Heart left ventricle (tissue), 16 donors: Measurements from ENCODE around the gene KCNN3. TPM values are rescaled to one million over a fixed set of nuclear protein-coding genes. Genes with fewer than 3 reads are reported as not detected.

Source experiments
- ATAC-seq, 4 donors: fragments of 200-7000 bp; cut with Tn5 transposase; one replicate each; pipeline ENCODE4 v1.9.1; 2020 to 2022; ENCODE audit warnings: moderate library complexity in 4 of 4, mild to moderate bottlenecking in 3 of 4, moderate number of reproducible peaks in 1 of 4
- DNase-seq, 5 donors: peaks; one replicate each; pipeline ENCODE4 v3.0.0-alpha.2; 2020
- H3K27ac ChIP-seq, 12 donors: fragments of 200-600 bp; sonication (generic) in 4 of 12; one replicate each; pipeline versions ENCODE4 v1.5.0 to v1.8.0; 2016 to 2022; ENCODE audit warnings: mild to moderate bottlenecking in 2 of 12
- H3K27me3 ChIP-seq, 9 donors: fragments of 200-600 bp; sonication (generic) in 2 of 9; one replicate each; pipeline versions ENCODE4 v1.5.1 to v1.8.0; 2016 to 2022; ENCODE audit warnings: mild to moderate bottlenecking in 3 of 9
- H3K36me3 ChIP-seq, 9 donors: fragments of 200-600 bp; sonication (generic) in 2 of 9; one replicate each; pipeline versions ENCODE4 v1.5.0 to v1.8.0; 2018 to 2022; ENCODE audit warnings: mild to moderate bottlenecking in 2 of 9
- H3K4me1 ChIP-seq, 12 donors: fragments of 200-600 bp; sonication (generic) in 4 of 12; one replicate each; pipeline versions ENCODE4 v1.5.0 to v1.8.0; 2016 to 2022; ENCODE audit warnings: mild to moderate bottlenecking in 3 of 12
- H3K4me3 ChIP-seq, 12 donors: fragments of 200-600 bp; sonication (generic) in 4 of 12; one replicate each; pipeline versions ENCODE4 v1.5.0 to v1.8.0; 2017 to 2022; ENCODE audit warnings: mild to moderate bottlenecking in 9 of 12, moderate library complexity in 4 of 12
- H3K9me3 ChIP-seq, 12 donors: fragments of 200-600 bp; sonication (generic) in 4 of 12; one replicate each; pipeline versions ENCODE4 v1.5.0 to v1.8.0; 2016 to 2022; ENCODE audit warnings: mild to moderate bottlenecking in 1 of 12
- POLR2A ChIP-seq, 2 donors: fragments of 450-650 bp; IDR thresholded peaks; one replicate each; pipeline ENCODE4 v1.6.1; 2017; ENCODE audit warnings: antibody characterized with exemption in 2 of 2, mild to moderate bottlenecking in 2 of 2, moderate library complexity in 2 of 2
- WGBS, 4 donors: extraction: QIAGEN DNeasy Blood & Tissue Kit in 2 of 4; methylation state at CpG; one replicate each; pipeline versions ENCODE4 v1.1.5 to v1.1.7; 2013 to 2018; 5-methylcytosine and 5-hydroxymethylcytosine counted together
- intact Hi-C, 10 donors: fragments of 100-400 bp; cut with DNase I; formaldehyde crosslinking; loops; one replicate each; pipeline versions ENCODE4 v1.11.1 to v1.14.2; 2022
- polyA plus RNA-seq, 2 donors: library from polyadenylated mRNA; stranded (reverse); fragments of 200-250 nt; gene quantifications; one replicate each; pipeline ENCODE4 v1.2.3, GENCODE V29; 2013
- total RNA-seq, 9 donors: library from RNA; depleted of rRNA in 2 of 9; stranded (reverse); fragments of >200 nt in 2 of 9; fragmentation: NEBNext Ultra II Directional in 3 of 9; extraction: Animal tissue kit (Norgen Biotek cat#: 25700) in 3 of 9; gene quantifications; one replicate each; pipeline versions ENCODE4 v1.1.0 to v1.2.4, GENCODE V29; 2016 to 2023
- TF ChIP-seq, protein P1 (sequence below), 12 donors: fragments of 200-600 bp; sonication (generic) in 4 of 12; IDR thresholded peaks; one replicate each; pipeline versions ENCODE4 v1.5.0 to v1.8.0; 2018 to 2022; ENCODE audit warnings: antibody characterized with exemption in 12 of 12, mild to moderate bottlenecking in 5 of 12
- donor health status: ischemic (EF 13 %, LVEDD 7.1; RV severe dilation, severe dysfunction).
- donor health status: healthy with polysubstance abuse.
- donor health status: DM: no; HTN: yes; CAD: no.
- donor health status: DM: no; HTN: no; CAD: no.
- donor health status: ischemic (EF 25% LVEDD 6.9; RV normal size, moderate dysfunction).
- donor health status: ischemic (EF 25% LVEDD 5.7; RV mildly dilated, moderate dysfunction).
- donor health status: healthy.
- donor health status: DM: yes; HTN: yes; CAD: no.
- donor health status: ischemic (EF 35%, LVEDD 5.7; RV mildly dilated, moderate dysfunction).
- donor health status: nonischemic (EF 11% LVEDD 7.7; RV severe dilation, severe dysfunction).
- donor health status: DM: yes; HTN: yes; CAD: no.
- donor health status: PGD.
- donor health status: ischemic (EF 29% LVEDD 5.4; RV normal size, mild dysfunction).
- donor health status: nonischemic (EF 23%, LVEDD 6.1; RV moderate dilation, normal function).

KCNN3 gene
- total and polyA plus RNA-seq, 11 donors, result 0.42 to 4.6 (median 2.2) TPM

GRCh38 chr1:154881820-154882535 is 11.9 kb upstream of the KCNN3 start:
- Histone ChIP-seq H3K27me3 (no peaks in the 10 kb centered on the region), H3K4me3 (no peak overlapping the region), H3K9me3 (no peaks in the 10 kb centered on the region), H3K4me1 (peaks cover 0 to 21% (median 5%) of the 10 kb centered on the region in 12 donors), H3K27ac (no peak overlapping the region), H3K36me3 (no peaks in the 10 kb centered on the region)
- ATAC-seq (no peak), DNase-seq (peak in 1 of 5 donors; percentile 5)
- WGBS, 4 donors, result 77 to 81% (median 80%) methylated on average over 9 to 10 of the region's 10 CpGs
- intact Hi-C loops, result loop anchor here in 4 of 10 donors (2.0 to 10.0 kb wide), 5 partner anchors 53 to 400 kb away; partner anchors contain the start of genes PMVK (in 1 of the 4) and UBE2Q1 (in 1 of the 4)
- no peak for TF ChIP-seq POLR2A (IDR thresholded peaks at IDR 0.05)
- TF ChIP-seq, protein P1, sequence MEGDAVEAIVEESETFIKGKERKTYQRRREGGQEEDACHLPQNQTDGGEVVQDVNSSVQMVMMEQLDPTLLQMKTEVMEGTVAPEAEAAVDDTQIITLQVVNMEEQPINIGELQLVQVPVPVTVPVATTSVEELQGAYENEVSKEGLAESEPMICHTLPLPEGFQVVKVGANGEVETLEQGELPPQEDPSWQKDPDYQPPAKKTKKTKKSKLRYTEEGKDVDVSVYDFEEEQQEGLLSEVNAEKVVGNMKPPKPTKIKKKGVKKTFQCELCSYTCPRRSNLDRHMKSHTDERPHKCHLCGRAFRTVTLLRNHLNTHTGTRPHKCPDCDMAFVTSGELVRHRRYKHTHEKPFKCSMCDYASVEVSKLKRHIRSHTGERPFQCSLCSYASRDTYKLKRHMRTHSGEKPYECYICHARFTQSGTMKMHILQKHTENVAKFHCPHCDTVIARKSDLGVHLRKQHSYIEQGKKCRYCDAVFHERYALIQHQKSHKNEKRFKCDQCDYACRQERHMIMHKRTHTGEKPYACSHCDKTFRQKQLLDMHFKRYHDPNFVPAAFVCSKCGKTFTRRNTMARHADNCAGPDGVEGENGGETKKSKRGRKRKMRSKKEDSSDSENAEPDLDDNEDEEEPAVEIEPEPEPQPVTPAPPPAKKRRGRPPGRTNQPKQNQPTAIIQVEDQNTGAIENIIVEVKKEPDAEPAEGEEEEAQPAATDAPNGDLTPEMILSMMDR (IDR thresholded peaks at IDR 0.05), result no peak

- TF ChIP-seq POLR2A (IDR thresholded peaks at IDR 0.05), result no peak
- TF ChIP-seq, protein P1 (IDR thresholded peaks at IDR 0.05), result no peak
- Histone ChIP-seq H3K9me3 (no peaks in the 10 kb centered on the region), H3K36me3 (no peaks in the 10 kb centered on the region), H3K4me3 (no peak overlapping the region), H3K27me3 (no peaks in the 10 kb centered on the region), H3K27ac (peak overlapping the region in 1 of 12 donors; percentile 26), H3K4me1 (peaks cover 0 to 18% (median 5%) of the 10 kb centered on the region in 12 donors)
- intact Hi-C loops, result loop anchor here in 4 of 10 donors (2.0 to 10.0 kb wide), 5 partner anchors 54 to 398 kb away; partner anchors contain the start of genes PMVK (in 1 of the 4) and UBE2Q1 (in 1 of the 4)
- WGBS, 4 donors, result 70 to 81% (median 74%) methylated on average over 5 of the region's 5 CpGs
- ATAC-seq (no peak), DNase-seq (no peak)
Measured at GRCh38 chr1:154880671-154881070, 10.6 kb upstream of the KCNN3 start.

DNA sequence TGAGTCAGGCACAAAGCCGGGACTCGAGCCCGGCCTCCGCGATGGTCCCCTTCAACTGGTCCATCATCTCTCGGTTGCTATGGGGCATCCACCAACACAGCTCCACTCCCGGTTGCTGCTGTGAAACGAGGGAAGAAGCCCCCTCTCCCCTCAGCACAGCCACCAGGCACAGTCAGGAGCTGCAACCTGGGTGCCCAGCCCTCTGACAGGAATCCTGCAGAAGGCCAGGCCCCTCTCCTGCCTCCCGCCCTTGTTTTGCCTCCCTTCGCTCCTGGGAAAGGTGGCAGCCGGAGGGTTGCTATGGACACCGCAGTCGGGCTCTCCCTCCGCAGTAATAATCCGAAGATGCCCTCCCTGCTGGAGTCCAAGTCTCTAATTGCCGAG is 8.9 kb upstream of the KCNN3 start:
- 78 to 84% (median 80%) methylated on average over 10 to 16 of the region's 16 CpGs for WGBS, 4 donors
- H3K27me3 ChIP-seq, result no peaks in the 10 kb centered on the region
- H3K4me3 ChIP-seq, result no peak overlapping the region

GRCh38 chr1:154878371-154879037 is 8.4 kb upstream of the KCNN3 start:
- no peak overlapping the region for H3K27ac ChIP-seq
- DNase-seq, result peak; percentile 77 to 88 (median 80)
- H3K36me3 ChIP-seq, result no peaks in the 10 kb centered on the region
- 24 to 35% (median 29%) methylated on average over 15 to 20 of the region's 20 CpGs for WGBS, 4 donors
- no peaks in the 10 kb centered on the region for H3K27me3 ChIP-seq
- H3K4me3 ChIP-seq, result no peak overlapping the region
- intact Hi-C loops, result loop anchor here (1.0 to 10.0 kb wide), 16 partner anchors 104 to 404 kb away; partner anchors contain the start of gene UBE2Q1 (in 4 of the 10)
- H3K9me3 ChIP-seq, result no peaks in the 10 kb centered on the region
- H3K4me1 ChIP-seq, result peaks cover 0 to 4% (median 0%) of the 10 kb centered on the region in 12 donors
- no peak for TF ChIP-seq POLR2A (IDR thresholded peaks at IDR 0.05)
- TF ChIP-seq, protein P1 (IDR thresholded peaks at IDR 0.05), result peak; percentile 70 to 92 (median 86)
- ATAC-seq, result peak; percentile 84 to 96 (median 94)

More for the DNA sequence above, 8.9 kb upstream of the KCNN3 start:
- H3K36me3 ChIP-seq, result no peaks in the 10 kb centered on the region
- no peaks in the 10 kb centered on the region for H3K9me3 ChIP-seq
- ATAC-seq (no peak), DNase-seq (peak in 2 of 5 donors; percentile 19 to 51)
- no peak overlapping the region for H3K27ac ChIP-seq
- intact Hi-C loops, result loop anchor here (1.0 to 10.0 kb wide), 14 partner anchors 104 to 404 kb away; partner anchors contain the start of gene UBE2Q1 (in 4 of the 10)
- H3K4me1 ChIP-seq, result peaks cover 0 to 8% (median 0%) of the 10 kb centered on the region in 12 donors
- no peak for TF ChIP-seq POLR2A (IDR thresholded peaks at IDR 0.05)
